ENCODE data around the gene CLCNKA.

Gene CLCNKA

GRCh38 chr1:16065269-16065576 is 43.4 kb downstream of the CLCNKA start:
- Histone ChIP-seq H3K36me3 (no peaks in the 10 kb centered on the region), H3K4me3 (no peak overlapping the region), H3K27ac (no peak overlapping the region), H3K27me3 (no peaks in the 10 kb centered on the region), H3K4me1 (peaks cover 0 to 22% (median 12%) of the 10 kb centered on the region in 4 donors), H3K9me3 (no peaks in the 10 kb centered on the region)
- intact Hi-C loops (cut with DNase I; ENCODE audit: low total_unique reads): no loop called here
- no peak for DNase-seq
- TF ChIP-seq, protein P1, sequence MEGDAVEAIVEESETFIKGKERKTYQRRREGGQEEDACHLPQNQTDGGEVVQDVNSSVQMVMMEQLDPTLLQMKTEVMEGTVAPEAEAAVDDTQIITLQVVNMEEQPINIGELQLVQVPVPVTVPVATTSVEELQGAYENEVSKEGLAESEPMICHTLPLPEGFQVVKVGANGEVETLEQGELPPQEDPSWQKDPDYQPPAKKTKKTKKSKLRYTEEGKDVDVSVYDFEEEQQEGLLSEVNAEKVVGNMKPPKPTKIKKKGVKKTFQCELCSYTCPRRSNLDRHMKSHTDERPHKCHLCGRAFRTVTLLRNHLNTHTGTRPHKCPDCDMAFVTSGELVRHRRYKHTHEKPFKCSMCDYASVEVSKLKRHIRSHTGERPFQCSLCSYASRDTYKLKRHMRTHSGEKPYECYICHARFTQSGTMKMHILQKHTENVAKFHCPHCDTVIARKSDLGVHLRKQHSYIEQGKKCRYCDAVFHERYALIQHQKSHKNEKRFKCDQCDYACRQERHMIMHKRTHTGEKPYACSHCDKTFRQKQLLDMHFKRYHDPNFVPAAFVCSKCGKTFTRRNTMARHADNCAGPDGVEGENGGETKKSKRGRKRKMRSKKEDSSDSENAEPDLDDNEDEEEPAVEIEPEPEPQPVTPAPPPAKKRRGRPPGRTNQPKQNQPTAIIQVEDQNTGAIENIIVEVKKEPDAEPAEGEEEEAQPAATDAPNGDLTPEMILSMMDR (IDR thresholded peaks at IDR 0.05): no peak

- peaks cover 0 to 22% (median 12%) of the 10 kb centered on the region in 4 donors for H3K4me1 ChIP-seq
- H3K9me3 ChIP-seq: no peaks in the 10 kb centered on the region
- intact Hi-C loops (cut with DNase I; ENCODE audit: low total_unique reads): no loop called here
- no peaks in the 10 kb centered on the region for H3K27me3 ChIP-seq
- DNase-seq: no peak
- H3K36me3 ChIP-seq: no peaks in the 10 kb centered on the region
- H3K27ac ChIP-seq: no peak overlapping the region
- H3K4me3 ChIP-seq: no peak overlapping the region
- TF ChIP-seq, protein P1 (IDR thresholded peaks at IDR 0.05): no peak
These were observed 44.4 kb downstream of the CLCNKA start for GRCh38 chr1:16066245-16066644.

- H3K4me3 ChIP-seq: no peak overlapping the region
- no peak for DNase-seq
- TF ChIP-seq, protein P1 (IDR thresholded peaks at IDR 0.05): no peak
- H3K27ac ChIP-seq: no peak overlapping the region
- intact Hi-C loops (cut with DNase I; ENCODE audit: low total_unique reads): no loop called here
- H3K4me1 ChIP-seq: peaks cover 0 to 22% (median 12%) of the 10 kb centered on the region in 4 donors
- H3K27me3 ChIP-seq: no peaks in the 10 kb centered on the region
- no peaks in the 10 kb centered on the region for H3K9me3 ChIP-seq
- no peaks in the 10 kb centered on the region for H3K36me3 ChIP-seq
These were observed 45.4 kb downstream of the CLCNKA start for GRCh38 chr1:16067127-16067768.

- intact Hi-C loops (cut with DNase I; ENCODE audit: low total_unique reads): no loop called here
- no peak overlapping the region for H3K4me3 ChIP-seq
- H3K27me3 ChIP-seq: peaks cover 0 to under 1% of the 10 kb centered on the region in 2 donors
- H3K27ac ChIP-seq: no peak overlapping the region
- no peaks in the 10 kb centered on the region for H3K36me3 ChIP-seq
- H3K9me3 ChIP-seq: no peaks in the 10 kb centered on the region
- H3K4me1 ChIP-seq: peaks cover 0 to 24% (median 14%) of the 10 kb centered on the region in 4 donors
- TF ChIP-seq, protein P1 (IDR thresholded peaks at IDR 0.05): no peak
- no peak for DNase-seq
These were observed 46.1 kb downstream of the CLCNKA start for GRCh38 chr1:16067933-16068332.

DNA sequence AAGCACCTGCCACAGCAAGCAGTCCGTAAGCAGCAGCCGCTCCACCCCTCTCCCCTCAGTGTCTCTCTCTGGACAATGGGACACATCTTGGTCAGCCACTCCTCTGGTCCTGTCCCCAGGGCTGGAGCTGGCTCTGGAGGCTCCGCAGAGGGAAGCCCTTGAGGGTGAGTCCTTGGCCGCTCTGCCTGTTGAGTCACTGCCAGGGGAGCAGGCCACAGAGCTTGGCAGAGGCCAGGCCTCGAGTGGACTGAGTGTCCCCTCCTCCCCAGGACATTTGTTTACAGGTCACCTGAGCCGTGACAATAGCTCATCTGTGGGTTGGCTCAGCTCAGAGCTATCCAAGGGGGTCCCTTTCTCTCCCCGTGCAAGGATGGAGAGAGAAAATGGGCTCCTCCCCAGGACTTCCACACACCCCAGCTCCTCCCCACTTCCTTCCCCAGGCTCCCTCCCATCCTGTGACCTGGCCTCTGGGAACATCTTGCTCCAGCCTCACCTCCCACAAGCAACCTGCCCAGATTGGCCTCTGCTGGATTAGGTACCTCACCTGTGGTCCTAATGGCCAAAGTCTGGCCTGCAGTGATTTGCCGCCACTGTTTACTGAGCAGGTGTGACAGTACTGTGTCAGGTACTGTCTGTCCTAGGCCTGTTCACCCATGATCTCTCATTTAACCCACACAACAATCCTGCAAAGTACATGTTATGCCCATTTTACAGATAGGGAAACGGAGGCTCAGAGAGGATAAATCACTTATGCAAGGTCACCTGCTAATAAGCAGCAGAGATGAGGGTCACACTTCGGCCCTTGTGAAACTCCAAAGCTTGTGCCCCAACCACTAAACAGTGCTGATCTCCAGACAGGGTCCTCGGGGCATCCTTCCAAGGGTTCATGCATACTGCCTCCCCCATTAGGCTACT is 46.8 kb downstream of the CLCNKA start:
- TF ChIP-seq, protein P1 (IDR thresholded peaks at IDR 0.05): no peak
- Histone ChIP-seq H3K36me3 (no peaks in the 10 kb centered on the region), H3K9me3 (no peaks in the 10 kb centered on the region), H3K4me3 (no peak overlapping the region), H3K27ac (peak overlapping the region in 1 of 2 donors; percentile 18), H3K4me1 (peaks cover under 1 to 29% (median 19%) of the 10 kb centered on the region in 4 donors), H3K27me3 (peaks cover 0 to 4% of the 10 kb centered on the region in 2 donors)
- intact Hi-C loops (cut with DNase I; ENCODE audit: low total_unique reads): no loop called here
- DNase-seq: peak; percentile 49 to 83
